ENCODE measurements around the gene IL12RB2. TPM values are rescaled to one million over a fixed set of nuclear protein-coding genes. Genes with fewer than 3 reads are reported as not detected.
"Not testable (repeated sequence)": the region's sequence is repeated elsewhere in the genome, so short reads cannot be mapped to it uniquely, and the experiment has no call there.

IL12RB2 gene
- total RNA-seq, 1 experiment from 2014 or later, result not detected

DNA sequence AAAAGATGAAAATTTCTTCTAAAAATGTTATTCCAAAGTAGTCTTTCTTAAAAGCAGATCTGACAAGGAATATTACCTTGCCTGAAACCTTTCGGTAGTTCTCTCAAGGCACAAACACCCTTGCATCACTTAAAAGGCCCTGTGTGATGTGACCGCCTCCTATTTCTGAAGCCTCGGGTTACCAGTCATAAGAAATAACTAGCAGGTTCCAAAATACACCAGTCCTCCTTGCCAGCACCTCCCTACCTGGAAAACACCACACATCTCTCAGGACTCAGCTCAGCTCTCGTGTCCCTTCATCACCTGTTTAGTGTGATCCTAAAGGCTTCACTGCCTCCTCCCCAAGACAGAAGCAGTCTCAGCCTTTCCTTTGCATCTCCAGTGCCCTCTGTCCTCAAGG is 86.9 kb downstream of the IL12RB2 start:
- no peak for DNase-seq (ENCODE audit: low spot score)

GRCh38 chr1:67399199-67399993 is 91.7 kb downstream of the IL12RB2 start:
- no peak for DNase-seq (ENCODE audit: low spot score)

GRCh38 chr1:67400029-67400786 is 92.5 kb downstream of the IL12RB2 start:
- DNase-seq (ENCODE audit: low spot score), result peak; percentile 70

- DNase-seq (ENCODE audit: low spot score), result no peak
Measured at GRCh38 chr1:67401443-67401842, 93.8 kb downstream of the IL12RB2 start.

GRCh38 chr1:67404212-67404620 is 96.5 kb downstream of the IL12RB2 start:
- DNase-seq (ENCODE audit: low spot score), result peak; percentile 38

DNA sequence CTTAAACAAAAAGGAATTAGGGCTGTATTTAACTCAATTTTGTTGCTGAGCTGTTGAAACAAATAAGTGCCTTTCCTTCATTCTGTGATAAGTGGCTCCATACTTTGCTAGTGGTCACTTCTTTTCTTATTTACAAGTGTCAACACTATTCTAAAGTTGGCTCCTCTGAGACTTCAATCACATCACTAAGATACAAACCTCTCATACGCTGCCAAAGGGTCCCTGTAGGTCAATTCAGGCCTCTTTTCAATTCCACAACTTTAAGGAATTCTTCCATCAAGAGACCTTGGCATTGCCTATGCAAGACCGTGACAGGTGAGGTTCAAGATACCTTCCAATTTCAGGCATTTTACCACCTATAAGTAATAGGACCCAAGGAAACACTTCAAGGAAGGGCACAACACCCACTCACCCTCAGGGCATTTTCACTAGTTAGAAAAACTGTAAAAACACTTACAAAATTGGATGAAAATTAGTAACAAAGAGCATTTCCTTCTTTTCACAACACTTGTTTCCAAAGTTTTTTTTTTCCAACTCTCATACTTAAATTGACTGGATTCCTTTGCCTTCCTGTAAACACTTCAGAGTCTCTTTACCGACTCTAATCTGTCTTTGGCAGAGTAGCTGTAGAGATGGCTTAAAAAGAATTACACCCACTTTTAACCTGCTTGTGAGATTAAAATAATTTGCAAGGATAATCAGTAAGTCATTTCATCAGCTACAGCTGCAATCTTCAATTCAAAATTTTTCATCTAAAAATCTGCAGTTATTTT is 98.0 kb downstream of the IL12RB2 start:
- DNase-seq (ENCODE audit: low spot score), result no peak

DNA sequence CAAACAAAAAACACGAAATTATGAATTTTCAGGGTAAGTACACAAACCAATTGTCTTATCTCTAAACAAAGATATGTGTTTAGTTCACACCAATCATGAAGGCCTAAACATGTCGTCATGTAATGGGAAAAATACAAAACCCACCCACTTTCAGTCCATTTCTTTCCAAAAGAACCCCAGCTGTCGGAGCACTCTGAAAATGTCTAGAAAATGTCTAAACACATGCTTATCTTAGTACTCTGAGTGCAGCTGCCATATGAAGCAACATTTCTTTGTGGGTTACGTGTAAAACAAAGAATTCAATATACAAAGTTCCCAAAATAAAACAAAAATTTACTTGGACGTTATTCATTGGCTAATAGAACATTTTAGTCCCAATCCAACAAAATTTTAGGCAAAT is 99.8 kb downstream of the IL12RB2 start:
- no peak for DNase-seq (ENCODE audit: low spot score)

DNA sequence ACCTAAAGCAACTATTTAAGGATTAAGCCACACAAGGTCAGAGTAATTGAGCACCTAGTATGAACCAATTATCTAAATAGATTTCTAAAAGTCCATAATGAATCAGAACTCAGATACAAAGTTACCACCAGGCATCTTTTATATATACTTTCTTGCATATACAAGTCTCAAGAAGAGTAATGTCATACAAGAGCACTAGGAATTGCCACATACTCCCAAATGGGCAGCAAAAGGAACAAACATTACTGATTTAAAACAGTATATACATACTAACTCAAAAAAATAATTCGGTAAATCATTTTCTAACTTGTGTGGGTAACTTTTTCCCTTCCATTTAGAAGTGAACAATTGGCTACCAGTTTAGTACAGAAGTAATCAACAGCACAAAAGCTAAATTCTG is 100.5 kb downstream of the IL12RB2 start:
- DNase-seq (ENCODE audit: low spot score), result no peak

DNA sequence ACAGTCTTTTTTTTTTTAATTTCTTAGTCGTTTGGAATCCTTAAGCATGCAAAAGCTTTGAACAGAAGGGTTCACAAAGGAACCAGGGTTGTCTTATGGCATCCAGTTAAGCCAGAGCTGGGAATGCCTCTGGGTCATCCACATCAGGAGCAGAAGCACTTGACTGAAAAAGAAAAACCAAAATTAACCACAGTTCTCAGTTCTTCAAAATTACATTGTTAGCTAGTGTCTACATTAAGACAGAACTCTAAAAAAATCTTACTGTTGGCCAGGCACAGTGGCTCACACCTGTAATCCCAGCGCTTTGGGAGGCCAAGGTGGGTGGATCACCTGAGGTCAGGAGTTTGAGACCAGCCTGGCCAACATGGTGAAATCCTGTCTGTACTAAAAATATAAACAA is 105.4 kb downstream of the IL12RB2 start:
- not testable (repeated sequence) for DNase-seq (ENCODE audit: low spot score)

GRCh38 chr1:67414574-67414973 is 106.9 kb downstream of the IL12RB2 start:
- no peak for DNase-seq (ENCODE audit: low spot score)

DNA sequence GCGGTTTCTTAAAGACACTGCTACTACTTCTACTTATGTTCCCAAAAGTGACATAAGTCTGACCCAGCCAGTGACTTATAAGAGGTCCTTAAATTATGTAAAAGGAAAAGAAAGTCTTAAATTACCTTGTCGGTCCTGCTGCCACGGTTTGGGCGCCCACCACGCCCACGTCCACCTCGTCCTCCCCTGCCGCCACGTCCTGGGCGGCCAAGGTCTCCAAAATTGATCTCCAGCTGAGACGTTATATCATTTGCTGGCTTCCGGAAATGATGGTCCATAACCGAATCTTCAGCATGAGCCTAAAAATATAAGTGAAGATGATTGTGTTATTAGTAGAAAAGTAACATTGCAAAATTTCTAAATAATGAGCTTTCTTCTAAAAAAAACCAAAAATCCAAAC is 107.4 kb downstream of the IL12RB2 start:
- DNase-seq (ENCODE audit: low spot score), result no peak

GRCh38 chr1:67417733-67418132 is 110.1 kb downstream of the IL12RB2 start:
- not testable (repeated sequence) for DNase-seq (ENCODE audit: low spot score)

DNA sequence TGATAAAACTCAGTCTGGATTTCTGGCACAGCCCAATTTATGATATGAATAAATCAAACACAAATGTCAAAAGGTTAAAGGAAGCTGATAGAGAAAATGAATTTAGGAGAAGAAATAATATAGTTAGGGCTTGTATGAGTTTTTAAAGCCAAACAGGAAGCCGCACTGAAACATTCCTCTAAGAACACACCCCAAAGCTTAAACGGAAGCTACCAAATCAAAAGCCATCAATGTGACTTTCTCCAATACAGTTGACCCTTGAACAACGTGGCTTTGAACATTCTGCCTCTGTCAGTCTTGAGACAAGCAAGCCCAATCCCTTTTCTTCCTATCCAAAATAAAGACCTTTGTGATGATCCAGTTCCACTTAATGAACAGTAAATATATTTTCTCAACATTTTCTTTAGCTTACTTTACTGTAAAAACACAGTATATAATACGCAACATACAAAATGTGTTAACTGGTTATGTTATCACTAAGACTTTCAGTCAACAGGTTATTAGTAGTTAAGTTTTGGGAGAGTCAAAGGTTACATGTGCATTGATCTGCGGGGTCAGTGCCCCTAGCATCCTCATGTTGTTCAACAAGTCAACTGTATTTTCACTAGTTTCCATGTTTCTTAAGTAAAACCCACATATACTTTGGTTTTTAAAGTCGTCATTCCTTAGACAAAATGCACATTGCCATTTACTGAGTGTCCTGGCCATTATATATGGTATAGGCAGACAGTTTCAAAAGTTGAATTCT is 111.3 kb downstream of the IL12RB2 start:
- DNase-seq (ENCODE audit: low spot score), result no peak

- DNase-seq (ENCODE audit: low spot score), result no peak
Measured at GRCh38 chr1:67420835-67421492, 113.3 kb downstream of the IL12RB2 start.

GRCh38 chr1:67427465-67427864 is 119.8 kb downstream of the IL12RB2 start:
- no peak for DNase-seq (ENCODE audit: low spot score)

DNA sequence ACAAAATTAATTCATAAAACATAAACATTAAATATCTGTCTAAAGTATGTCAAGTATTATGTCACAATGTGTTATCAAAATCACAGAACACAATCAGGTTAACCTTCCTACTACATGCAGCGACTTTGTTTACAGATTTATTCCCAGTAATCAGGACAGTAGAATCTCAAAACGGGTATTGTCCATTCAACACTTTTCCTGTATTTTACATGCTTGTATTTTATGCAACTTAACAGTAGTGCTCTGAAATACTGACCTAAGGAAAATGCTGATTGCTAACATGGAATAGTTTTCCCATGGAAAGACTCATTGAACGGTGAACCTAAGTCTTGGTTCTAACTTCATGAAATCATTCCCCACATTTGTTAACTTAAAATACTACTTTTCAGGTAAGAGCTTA is 120.3 kb downstream of the IL12RB2 start:
- no peak for DNase-seq (ENCODE audit: low spot score)

- DNase-seq (ENCODE audit: low spot score), result peak; percentile 5
Measured at GRCh38 chr1:67429011-67429527, 121.4 kb downstream of the IL12RB2 start.

DNA sequence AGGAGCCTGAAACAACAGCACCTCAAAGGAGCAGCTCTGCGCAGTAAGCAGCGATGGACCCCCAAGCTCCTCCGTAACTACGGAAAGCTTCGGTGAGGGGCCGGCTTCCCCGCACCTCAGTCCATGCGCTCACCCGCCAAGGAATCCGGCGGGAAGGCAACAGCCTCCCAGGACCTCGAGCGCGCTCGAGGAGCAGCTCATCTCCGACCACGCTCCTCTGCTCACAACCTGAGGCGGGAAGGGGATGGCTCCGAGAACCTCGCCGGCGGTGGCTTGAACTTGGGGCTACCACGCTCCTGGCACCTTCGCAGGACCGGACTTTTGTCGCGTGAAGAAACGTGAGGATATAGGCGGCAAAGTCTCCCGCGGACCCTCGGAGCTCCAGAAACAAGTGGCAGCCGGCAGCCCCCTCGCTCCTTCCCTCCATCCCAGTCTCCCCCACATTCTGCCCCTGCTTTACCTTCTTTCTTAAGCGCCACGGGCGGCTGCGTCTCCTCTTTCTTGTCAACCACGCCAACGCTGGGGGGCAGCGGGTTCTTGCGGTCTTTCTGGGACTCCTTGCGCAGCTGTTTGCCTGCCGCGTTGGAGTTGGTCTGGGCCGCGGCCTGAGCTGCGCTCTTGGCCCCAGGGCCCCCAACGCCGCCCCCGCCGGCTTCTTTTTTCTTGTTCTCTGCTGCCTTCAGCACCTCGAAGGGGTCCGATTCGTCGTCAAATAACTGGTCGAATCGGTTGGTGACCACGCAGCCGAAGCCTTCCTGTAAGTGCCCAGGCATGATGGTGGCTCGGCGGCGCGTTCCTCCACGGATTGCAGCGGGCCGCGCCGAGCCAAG is 122.1 kb downstream of the IL12RB2 start:
- peak; percentile 2 for DNase-seq (ENCODE audit: low spot score)

GRCh38 chr1:67430358-67431155 is 122.9 kb downstream of the IL12RB2 start, which contains the start of gene SERBP1:
Gene SERBP1 (minus strand): TSS chr1:67430402. CDS start chr1:67430300, 102 bp downstream.
- peak; percentile 93 for DNase-seq (ENCODE audit: low spot score)

Measured in A172 (cell line).